CD4-positive, alpha-beta T cell treated with Interleukin-1 beta for 1 hour (primary cell): Measurements from ENCODE around the gene GNGT2.
A peak's percentile ranks its signal among the peaks of the same experiment; 100 is the strongest.

Source experiments
- DNase-seq, 2 donors: peaks; one replicate each; pipeline ENCODE4 v3.0.0-alpha.2; 2020 to 2022

Gene GNGT2

GRCh38 chr17:49229076-49229804, 18.9 kb upstream of the GNGT2 start:
- DNase-seq: no peak

- DNase-seq: peak; percentile 77 to 80
Measured at GRCh38 chr17:49227436-49228261, 17.3 kb upstream of the GNGT2 start.

DNA sequence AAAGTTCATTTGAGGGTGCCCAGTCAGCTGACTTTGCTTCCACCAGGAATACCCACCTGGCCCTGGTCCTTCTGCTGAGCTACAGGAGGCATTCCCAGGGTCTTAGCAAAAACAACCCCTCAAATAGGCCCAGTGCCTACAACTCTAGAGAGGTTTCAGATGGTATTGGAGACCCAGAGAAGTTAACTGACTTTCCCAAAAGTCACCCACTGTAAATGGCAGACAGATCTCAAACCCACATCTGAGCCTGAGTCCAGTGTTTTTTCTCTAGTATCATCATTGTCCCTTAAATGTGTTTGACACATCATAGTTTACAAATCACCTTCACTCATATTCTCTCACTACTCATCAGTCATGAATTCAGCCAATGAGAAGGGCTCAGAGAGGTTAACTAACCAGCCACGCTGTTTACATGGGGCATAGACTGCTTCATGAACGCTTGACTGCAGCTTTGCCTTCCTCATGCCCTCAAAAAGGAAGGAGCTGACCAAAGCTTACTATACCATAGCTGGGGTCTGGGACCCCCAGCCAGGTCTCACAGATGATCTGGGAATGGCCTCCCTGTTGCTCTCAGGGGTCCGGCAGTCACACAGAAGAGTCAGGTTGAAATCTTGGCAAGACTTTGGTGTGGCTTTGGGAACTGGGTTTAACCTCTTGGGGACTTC, 16.5 kb upstream of the GNGT2 start:
- DNase-seq: no peak

GRCh38 chr17:49225554-49226236, 15.3 kb upstream of the GNGT2 start:
- DNase-seq: no peak

DNA sequence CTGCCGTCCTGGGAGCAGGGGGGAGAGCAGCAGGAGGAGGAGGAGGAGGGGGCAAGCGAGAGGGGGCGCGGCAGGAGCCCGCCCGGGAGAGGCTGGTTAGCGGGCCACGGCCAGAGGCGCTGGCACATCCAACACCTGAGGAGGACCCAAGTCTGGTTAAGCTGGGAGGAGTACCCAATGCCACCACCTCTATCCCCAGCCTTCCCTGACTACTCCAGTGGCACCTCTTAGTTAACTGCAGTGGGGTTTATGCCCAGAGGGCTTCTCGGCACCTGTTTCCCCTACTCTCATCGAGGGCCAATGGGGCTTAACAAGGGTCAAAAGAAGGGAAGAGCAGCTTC, 14.6 kb upstream of the GNGT2 start:
- DNase-seq: no peak

GRCh38 chr17:49224198-49224996, 14.0 kb upstream of the GNGT2 start:
- DNase-seq: peak; percentile 57 to 60

DNA sequence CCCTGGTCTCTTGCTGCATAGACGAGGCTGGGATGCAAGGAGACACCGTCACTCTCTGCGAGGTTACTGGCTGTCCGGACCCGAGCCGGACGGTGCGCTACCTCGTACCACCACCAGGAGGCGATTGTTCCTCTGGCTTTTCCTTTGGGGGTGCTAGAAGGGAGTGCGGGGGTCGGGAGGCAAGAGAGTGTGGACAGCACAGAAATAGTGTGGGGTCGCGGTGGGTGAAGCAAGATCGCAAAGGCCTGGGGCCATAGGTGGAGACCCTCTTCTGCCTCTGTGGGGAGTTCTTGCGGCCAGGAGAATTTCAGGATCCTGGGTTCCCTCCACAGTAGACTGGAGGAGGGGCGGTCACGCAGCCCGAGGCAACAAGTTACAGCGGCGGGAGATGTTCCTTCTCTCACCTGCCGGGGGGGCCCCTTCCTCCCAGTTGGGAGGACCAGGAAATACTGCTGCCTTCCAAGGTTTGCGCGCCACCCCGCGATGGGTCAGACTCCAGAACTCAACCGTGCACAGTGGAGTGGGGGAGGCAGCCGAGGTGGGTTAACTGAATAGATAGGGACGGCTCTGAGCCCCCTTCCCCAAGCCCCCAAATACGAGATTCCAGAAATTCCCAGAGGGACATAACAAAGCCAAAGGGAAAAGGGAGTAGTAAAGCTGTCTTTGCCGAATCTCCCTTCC, 13.3 kb upstream of the GNGT2 start:
- DNase-seq: peak; percentile 59 to 71

GRCh38 chr17:49223168-49223516, 12.8 kb upstream of the GNGT2 start:
- DNase-seq: no peak

DNA sequence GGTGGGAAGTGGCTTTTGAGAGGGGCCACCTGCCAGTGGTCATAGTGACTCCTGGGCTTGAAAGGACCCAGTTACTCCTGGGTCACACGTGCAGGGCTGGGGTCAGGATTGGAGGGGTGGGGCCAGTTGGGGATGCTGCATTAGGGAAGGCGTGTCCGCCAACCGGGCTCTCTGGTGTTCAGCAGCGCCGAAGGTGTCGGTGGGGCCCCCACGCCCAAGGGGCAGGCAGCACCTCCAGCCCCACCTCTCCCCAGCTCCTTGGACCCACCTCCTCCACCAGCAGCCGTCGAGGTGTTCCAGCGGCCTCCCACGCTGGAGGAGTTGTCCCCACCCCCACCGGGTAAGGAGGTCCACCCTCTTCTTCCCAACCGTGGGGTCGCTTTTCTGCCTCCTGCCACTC, 9.6 kb upstream of the GNGT2 start:
- no peak for DNase-seq

DNA sequence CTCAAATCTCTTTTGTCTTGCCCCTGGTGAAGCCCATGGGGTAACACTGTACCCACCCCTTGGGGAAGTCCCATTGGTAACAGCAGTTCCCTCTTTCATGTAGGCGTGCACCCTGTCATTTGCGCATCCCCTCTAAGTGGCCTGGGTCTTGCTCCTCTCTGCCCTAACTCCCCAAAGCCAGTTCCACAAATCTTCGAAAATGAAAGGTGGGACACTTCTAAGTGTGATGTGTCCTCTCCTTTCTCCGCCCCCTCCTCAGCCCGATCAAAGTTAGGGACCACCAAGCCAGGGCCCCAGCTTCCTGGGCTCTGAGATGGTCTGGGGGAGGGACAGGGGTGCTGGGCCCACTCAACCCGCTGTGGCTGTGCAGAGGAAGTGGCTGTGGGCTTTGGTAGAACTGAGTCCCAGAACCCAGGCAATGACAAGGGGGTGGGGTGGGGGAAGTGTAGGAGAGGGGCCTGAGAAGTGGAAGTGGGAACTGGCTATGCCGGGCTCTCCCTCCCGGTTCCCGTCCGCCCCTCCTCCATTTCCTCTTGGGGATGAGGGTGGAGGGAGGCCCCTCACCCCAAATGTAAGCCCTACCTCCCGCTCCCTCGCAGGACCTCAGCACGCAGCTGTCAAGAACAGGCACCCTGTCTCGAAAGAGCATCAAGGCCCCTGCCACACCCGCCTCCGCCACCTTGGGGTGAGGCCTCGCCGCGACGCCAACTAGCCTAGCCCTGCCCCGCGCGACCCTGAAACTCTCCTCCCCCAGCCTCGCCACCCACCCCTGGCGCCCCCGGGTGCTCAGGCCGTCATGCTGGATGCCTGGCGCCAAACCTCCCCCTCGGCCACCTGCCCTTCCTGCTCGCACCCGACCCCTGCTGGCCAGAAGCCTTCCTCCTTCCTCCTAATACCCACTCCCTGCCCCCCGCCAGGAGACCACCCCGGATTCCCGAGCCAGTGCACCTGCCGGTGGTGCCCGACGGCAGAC, 8.9 kb upstream of the GNGT2 start:
- peak; percentile 74 to 84 for DNase-seq

- peak; percentile 83 to 87 for DNase-seq
Measured at GRCh38 chr17:49217651-49218413, 7.5 kb upstream of the GNGT2 start.

DNA sequence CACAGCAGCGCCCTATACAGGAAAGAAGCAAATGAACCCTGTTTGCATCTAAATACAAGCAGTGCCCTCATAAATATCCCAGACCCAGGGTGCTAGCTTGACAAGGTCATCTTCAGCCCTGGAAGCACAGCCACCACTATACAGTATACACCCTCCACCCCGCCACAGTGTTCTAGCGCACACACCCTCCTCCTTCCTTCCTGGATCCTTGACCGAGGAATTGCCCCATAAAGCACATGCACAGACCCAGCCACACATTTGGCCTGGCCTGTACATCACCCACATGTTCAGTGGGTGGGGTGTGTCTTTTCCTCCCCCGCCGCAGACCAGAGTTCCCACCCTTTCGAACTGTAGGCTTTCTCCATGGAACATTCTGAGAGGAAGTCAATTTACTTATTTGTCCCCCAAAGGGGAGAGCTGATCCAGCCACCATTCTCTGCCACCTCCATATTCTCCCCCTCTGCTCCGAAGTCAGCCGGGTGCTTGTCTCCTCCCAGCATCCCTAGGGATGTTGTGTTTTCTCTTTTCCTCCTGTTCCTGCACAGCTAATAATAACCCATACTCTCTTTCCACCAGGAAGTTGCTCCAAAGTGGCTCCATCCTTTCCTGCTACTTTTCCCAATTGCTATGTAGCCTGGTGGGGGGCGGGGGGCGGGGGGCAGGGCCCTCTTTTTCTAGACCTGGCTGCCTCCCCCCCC, 6.7 kb upstream of the GNGT2 start:
- DNase-seq: peak; percentile 28 to 42

DNA sequence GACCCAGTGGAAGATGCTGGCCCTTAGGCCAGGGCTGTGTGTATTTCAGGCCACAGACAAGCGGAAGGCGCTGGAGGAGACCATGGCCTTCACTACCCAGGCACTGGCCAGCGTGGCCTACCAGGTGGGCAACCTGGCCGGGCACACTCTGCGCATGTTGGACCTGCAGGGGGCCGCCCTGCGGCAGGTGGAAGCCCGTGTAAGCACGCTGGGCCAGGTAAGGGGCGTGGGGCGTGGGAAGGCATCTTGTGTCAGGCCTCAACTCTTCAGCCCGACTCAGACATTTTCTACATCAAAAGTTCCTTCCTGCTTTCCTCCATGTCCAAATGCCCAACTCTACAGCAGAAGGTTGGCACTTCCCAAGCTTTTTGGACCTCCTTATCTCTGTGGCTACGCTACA, 6.1 kb upstream of the GNGT2 start:
- no peak for DNase-seq

GRCh38 chr17:49214676-49215360, 4.4 kb upstream of the GNGT2 start:
- no peak for DNase-seq

DNA sequence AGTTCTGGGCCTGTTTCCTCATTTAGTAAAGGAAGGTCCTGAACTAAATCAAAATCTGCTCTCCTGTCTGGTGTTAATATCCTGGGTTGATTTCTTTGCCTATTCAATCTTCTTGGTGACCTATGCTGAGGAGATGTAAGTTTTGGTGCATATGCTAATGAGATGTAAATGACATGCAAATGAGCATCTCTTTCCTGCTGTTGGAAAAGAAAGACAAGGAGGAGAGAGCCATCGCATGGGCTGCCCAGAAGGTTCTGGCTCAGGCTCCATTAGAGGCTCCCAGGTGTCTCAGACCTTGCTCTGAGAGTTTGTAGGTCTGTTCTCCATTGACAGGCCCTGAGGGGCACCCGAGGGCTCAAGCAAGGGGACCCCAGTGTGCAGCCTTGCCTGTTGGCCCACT, 3.5 kb upstream of the GNGT2 start:
- DNase-seq: no peak

GRCh38 chr17:49213399-49213798, 3.0 kb upstream of the GNGT2 start:
- DNase-seq: no peak

- DNase-seq: no peak
Measured at GRCh38 chr17:49209061-49209571, 1.3 kb downstream of the GNGT2 start.

DNA sequence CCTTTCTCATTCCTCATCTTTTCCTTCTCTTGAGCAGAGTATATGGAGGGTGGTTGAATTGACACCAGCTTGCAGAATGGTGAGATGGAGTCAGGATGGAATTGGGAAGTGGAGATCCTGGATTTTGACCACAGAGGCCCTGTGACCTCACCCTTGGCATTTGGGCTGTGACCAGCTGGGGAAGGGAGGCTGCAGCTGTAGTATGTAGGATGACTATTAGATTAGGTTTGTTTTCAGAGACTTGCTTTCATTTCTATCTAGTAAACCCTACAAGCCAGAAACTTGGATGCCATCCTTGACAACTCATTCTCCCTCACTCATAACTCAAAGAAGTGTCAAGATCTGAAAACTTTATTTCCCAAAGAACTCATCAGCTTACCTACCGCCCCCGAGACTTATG, 5.9 kb downstream of the GNGT2 start:
- DNase-seq: no peak
